GM23338 (cell line): Measurements from ENCODE around the gene POLR1E.

ENCODE experiments used
- EZH2 ChIP-seq: fragments of 200-600 bp; sonication (generic); IDR thresholded peaks from one replicate; pipeline ENCODE4 v1.8.0; 2017; ENCODE audit warnings: antibody characterized with exemption, mild to moderate bottlenecking, low read depth; ENCODE audit not compliant: unreplicated experiment
- JUNB ChIP-seq: IDR thresholded peaks from one replicate; pipeline ENCODE4 v1.6.1; 2016; ENCODE audit warnings: antibody characterized with exemption; ENCODE audit not compliant: unreplicated experiment
- POLR2AphosphoS5 ChIP-seq: IDR thresholded peaks from 2 replicates; pipeline ENCODE4 v1.6.1; 2016; ENCODE audit warnings: antibody characterized with exemption, low read depth
- STAT1 ChIP-seq: IDR thresholded peaks from one replicate; pipeline ENCODE4 v1.6.1; 2016; ENCODE audit warnings: antibody characterized with exemption; ENCODE audit not compliant: unreplicated experiment
- ZNF331 ChIP-seq: fragments of 250-450 bp; sonication (Bioruptor Pico); IDR thresholded peaks from 2 replicates; pipeline ENCODE4 v1.5.0; 2020; ENCODE audit warnings: low read depth, mild to moderate bottlenecking, moderate library complexity
- TF ChIP-seq, protein P1 (sequence below), 2 experiments: fragments of 200-600 bp in 1 of 2; sonication (generic) in 1 of 2; conservative IDR thresholded peaks; 2 replicates each; pipeline versions ENCODE4 v1.5.1 to v1.6.1; 2016 to 2017; ENCODE audit warnings: antibody characterized with exemption in 2 of 2, low read depth in 2 of 2, mild to moderate bottlenecking in 2 of 2, moderate library complexity in 1 of 2
- TF ChIP-seq, protein P2 (sequence below): IDR thresholded peaks from one replicate; pipeline ENCODE4 v1.6.1; 2018; ENCODE audit warnings: antibody characterized with exemption; ENCODE audit not compliant: unreplicated experiment
- TF ChIP-seq, protein P3 (sequence below): fragments of 250-450 bp; sonication (Bioruptor Pico); IDR thresholded peaks from 2 replicates; pipeline ENCODE4 v1.5.0; 2020; ENCODE audit warnings: mild to moderate bottlenecking, moderate library complexity
- TF ChIP-seq, protein P4 (sequence below): IDR thresholded peaks from 2 replicates; pipeline ENCODE4 v1.6.1; 2016; ENCODE audit warnings: antibody characterized with exemption

DNA sequence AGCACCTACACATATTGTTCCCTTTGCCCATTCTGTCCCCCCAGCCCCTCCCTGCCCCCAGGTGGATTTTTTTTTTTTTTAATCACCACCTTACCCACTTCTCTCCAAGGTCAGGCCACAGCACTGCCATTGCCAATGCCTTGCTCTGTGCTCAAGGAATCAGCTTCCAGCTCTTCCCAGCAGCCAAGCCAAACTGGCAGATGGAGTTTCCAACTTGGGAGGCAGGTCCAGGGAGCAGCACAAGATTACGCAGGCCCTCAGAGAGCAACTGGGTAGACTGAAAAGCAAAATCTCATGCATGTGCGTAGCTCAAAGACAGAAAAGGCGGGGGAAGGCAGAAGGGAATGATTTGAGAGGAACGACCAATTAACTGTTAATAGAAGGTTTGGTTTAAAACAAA, 48.1 kb upstream of the POLR1E start:
- TF ChIP-seq, protein P1, sequence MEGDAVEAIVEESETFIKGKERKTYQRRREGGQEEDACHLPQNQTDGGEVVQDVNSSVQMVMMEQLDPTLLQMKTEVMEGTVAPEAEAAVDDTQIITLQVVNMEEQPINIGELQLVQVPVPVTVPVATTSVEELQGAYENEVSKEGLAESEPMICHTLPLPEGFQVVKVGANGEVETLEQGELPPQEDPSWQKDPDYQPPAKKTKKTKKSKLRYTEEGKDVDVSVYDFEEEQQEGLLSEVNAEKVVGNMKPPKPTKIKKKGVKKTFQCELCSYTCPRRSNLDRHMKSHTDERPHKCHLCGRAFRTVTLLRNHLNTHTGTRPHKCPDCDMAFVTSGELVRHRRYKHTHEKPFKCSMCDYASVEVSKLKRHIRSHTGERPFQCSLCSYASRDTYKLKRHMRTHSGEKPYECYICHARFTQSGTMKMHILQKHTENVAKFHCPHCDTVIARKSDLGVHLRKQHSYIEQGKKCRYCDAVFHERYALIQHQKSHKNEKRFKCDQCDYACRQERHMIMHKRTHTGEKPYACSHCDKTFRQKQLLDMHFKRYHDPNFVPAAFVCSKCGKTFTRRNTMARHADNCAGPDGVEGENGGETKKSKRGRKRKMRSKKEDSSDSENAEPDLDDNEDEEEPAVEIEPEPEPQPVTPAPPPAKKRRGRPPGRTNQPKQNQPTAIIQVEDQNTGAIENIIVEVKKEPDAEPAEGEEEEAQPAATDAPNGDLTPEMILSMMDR (conservative IDR thresholded peaks at IDR 0.05; ENCODE audit: low read depth in 2 of 2) = no peak
- TF ChIP-seq, protein P2, sequence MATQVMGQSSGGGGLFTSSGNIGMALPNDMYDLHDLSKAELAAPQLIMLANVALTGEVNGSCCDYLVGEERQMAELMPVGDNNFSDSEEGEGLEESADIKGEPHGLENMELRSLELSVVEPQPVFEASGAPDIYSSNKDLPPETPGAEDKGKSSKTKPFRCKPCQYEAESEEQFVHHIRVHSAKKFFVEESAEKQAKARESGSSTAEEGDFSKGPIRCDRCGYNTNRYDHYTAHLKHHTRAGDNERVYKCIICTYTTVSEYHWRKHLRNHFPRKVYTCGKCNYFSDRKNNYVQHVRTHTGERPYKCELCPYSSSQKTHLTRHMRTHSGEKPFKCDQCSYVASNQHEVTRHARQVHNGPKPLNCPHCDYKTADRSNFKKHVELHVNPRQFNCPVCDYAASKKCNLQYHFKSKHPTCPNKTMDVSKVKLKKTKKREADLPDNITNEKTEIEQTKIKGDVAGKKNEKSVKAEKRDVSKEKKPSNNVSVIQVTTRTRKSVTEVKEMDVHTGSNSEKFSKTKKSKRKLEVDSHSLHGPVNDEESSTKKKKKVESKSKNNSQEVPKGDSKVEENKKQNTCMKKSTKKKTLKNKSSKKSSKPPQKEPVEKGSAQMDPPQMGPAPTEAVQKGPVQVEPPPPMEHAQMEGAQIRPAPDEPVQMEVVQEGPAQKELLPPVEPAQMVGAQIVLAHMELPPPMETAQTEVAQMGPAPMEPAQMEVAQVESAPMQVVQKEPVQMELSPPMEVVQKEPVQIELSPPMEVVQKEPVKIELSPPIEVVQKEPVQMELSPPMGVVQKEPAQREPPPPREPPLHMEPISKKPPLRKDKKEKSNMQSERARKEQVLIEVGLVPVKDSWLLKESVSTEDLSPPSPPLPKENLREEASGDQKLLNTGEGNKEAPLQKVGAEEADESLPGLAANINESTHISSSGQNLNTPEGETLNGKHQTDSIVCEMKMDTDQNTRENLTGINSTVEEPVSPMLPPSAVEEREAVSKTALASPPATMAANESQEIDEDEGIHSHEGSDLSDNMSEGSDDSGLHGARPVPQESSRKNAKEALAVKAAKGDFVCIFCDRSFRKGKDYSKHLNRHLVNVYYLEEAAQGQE = no peak
- TF ChIP-seq, protein P3, sequence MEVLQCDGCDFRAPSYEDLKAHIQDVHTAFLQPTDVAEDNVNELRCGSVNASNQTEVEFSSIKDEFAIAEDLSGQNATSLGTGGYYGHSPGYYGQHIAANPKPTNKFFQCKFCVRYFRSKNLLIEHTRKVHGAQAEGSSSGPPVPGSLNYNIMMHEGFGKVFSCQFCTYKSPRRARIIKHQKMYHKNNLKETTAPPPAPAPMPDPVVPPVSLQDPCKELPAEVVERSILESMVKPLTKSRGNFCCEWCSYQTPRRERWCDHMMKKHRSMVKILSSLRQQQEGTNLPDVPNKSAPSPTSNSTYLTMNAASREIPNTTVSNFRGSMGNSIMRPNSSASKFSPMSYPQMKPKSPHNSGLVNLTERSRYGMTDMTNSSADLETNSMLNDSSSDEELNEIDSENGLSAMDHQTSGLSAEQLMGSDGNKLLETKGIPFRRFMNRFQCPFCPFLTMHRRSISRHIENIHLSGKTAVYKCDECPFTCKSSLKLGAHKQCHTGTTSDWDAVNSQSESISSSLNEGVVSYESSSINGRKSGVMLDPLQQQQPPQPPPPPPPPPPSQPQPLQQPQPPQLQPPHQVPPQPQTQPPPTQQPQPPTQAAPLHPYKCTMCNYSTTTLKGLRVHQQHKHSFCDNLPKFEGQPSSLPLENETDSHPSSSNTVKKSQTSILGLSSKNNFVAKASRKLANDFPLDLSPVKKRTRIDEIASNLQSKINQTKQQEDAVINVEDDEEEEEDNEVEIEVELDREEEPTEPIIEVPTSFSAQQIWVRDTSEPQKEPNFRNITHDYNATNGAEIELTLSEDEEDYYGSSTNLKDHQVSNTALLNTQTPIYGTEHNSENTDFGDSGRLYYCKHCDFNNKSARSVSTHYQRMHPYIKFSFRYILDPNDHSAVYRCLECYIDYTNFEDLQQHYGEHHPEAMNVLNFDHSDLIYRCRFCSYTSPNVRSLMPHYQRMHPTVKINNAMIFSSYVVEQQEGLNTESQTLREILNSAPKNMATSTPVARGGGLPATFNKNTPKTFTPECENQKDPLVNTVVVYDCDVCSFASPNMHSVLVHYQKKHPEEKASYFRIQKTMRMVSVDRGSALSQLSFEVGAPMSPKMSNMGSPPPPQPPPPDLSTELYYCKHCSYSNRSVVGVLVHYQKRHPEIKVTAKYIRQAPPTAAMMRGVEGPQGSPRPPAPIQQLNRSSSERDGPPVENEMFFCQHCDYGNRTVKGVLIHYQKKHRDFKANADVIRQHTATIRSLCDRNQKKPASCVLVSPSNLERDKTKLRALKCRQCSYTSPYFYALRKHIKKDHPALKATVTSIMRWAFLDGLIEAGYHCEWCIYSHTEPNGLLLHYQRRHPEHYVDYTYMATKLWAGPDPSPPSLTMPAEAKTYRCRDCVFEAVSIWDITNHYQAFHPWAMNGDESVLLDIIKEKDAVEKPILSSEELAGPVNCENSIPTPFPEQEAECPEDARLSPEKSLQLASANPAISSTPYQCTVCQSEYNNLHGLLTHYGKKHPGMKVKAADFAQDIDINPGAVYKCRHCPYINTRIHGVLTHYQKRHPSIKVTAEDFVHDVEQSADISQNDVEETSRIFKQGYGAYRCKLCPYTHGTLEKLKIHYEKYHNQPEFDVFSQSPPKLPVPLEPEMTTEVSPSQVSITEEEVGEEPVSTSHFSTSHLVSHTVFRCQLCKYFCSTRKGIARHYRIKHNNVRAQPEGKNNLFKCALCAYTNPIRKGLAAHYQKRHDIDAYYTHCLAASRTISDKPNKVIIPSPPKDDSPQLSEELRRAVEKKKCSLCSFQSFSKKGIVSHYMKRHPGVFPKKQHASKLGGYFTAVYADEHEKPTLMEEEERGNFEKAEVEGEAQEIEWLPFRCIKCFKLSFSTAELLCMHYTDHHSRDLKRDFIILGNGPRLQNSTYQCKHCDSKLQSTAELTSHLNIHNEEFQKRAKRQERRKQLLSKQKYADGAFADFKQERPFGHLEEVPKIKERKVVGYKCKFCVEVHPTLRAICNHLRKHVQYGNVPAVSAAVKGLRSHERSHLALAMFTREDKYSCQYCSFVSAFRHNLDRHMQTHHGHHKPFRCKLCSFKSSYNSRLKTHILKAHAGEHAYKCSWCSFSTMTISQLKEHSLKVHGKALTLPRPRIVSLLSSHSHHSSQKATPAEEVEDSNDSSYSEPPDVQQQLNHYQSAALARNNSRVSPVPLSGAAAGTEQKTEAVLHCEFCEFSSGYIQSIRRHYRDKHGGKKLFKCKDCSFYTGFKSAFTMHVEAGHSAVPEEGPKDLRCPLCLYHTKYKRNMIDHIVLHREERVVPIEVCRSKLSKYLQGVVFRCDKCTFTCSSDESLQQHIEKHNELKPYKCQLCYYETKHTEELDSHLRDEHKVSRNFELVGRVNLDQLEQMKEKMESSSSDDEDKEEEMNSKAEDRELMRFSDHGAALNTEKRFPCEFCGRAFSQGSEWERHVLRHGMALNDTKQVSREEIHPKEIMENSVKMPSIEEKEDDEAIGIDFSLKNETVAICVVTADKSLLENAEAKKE (CRISPR knock-in tag) = no peak
- TF ChIP-seq EZH2 (no peak), POLR2AphosphoS5 (no peak), JUNB (no peak), ZNF331 (no peak), STAT1 (no peak)
- TF ChIP-seq, protein P4, sequence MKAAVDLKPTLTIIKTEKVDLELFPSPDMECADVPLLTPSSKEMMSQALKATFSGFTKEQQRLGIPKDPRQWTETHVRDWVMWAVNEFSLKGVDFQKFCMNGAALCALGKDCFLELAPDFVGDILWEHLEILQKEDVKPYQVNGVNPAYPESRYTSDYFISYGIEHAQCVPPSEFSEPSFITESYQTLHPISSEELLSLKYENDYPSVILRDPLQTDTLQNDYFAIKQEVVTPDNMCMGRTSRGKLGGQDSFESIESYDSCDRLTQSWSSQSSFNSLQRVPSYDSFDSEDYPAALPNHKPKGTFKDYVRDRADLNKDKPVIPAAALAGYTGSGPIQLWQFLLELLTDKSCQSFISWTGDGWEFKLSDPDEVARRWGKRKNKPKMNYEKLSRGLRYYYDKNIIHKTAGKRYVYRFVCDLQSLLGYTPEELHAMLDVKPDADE = no peak
